ENCODE results near the gene SNTN.

Gene SNTN

GRCh38 chr3:63674586-63674985 is 22.1 kb downstream of the SNTN start:
- no peaks in the 10 kb centered on the region for H3K27me3 ChIP-seq
- no peak overlapping the region for H3K27ac ChIP-seq
- no peaks in the 10 kb centered on the region for H3K36me3 ChIP-seq
- H3K9me3 ChIP-seq: no peaks in the 10 kb centered on the region
- no peaks in the 10 kb centered on the region for H3K4me1 ChIP-seq (ENCODE audit: control insufficient read depth in 1 of 2, insufficient read depth in 1 of 2, low read depth in 1 of 2, low read length in 1 of 2)
- no peak overlapping the region for H3K4me3 ChIP-seq (ENCODE audit: low read depth in 1 of 2, low read length in 1 of 2)
- no peak for TF ChIP-seq CTCF (IDR thresholded peaks at IDR 0.05)

- no peaks in the 10 kb centered on the region for H3K9me3 ChIP-seq
- no peak overlapping the region for H3K4me3 ChIP-seq (ENCODE audit: low read depth in 1 of 2, low read length in 1 of 2)
- no peak for TF ChIP-seq CTCF (IDR thresholded peaks at IDR 0.05)
These were observed 26.7 kb downstream of the SNTN start for GRCh38 chr3:63679186-63679585.

GRCh38 chr3:63684081-63684480 is 31.6 kb downstream of the SNTN start:
- H3K4me1 ChIP-seq (ENCODE audit: control insufficient read depth in 1 of 2, insufficient read depth in 1 of 2, low read depth in 1 of 2, low read length in 1 of 2): no peaks in the 10 kb centered on the region
- no peaks in the 10 kb centered on the region for H3K36me3 ChIP-seq

More at GRCh38 chr3:63679186-63679585, 26.7 kb downstream of the SNTN start:
- no peaks in the 10 kb centered on the region for H3K27me3 ChIP-seq
- no peaks in the 10 kb centered on the region for H3K4me1 ChIP-seq (ENCODE audit: control insufficient read depth in 1 of 2, insufficient read depth in 1 of 2, low read depth in 1 of 2, low read length in 1 of 2)
- no peaks in the 10 kb centered on the region for H3K36me3 ChIP-seq
- H3K27ac ChIP-seq: no peak overlapping the region

GRCh38 chr3:63685340-63685739 is 32.9 kb downstream of the SNTN start:
- no peak for TF ChIP-seq CTCF (IDR thresholded peaks at IDR 0.05)
- Histone ChIP-seq H3K4me3 (ENCODE audit: low read depth in 1 of 2, low read length in 1 of 2) (no peak overlapping the region), H3K4me1 (ENCODE audit: control insufficient read depth in 1 of 2, insufficient read depth in 1 of 2, low read depth in 1 of 2, low read length in 1 of 2) (no peaks in the 10 kb centered on the region)

More at GRCh38 chr3:63684081-63684480, 31.6 kb downstream of the SNTN start:
- Histone ChIP-seq H3K27me3 (no peaks in the 10 kb centered on the region), H3K27ac (no peak overlapping the region), H3K9me3 (no peaks in the 10 kb centered on the region), H3K4me3 (ENCODE audit: low read depth in 1 of 2, low read length in 1 of 2) (no peak overlapping the region)
- no peak for TF ChIP-seq CTCF (IDR thresholded peaks at IDR 0.05)

GRCh38 chr3:63687278-63688225 is 35.1 kb downstream of the SNTN start:
- Histone ChIP-seq H3K9me3 (no peaks in the 10 kb centered on the region), H3K36me3 (no peaks in the 10 kb centered on the region), H3K4me1 (ENCODE audit: control insufficient read depth in 1 of 2, insufficient read depth in 1 of 2, low read depth in 1 of 2, low read length in 1 of 2) (no peaks in the 10 kb centered on the region), H3K27ac (no peak overlapping the region), H3K27me3 (no peaks in the 10 kb centered on the region), H3K4me3 (ENCODE audit: low read depth in 1 of 2, low read length in 1 of 2) (no peak overlapping the region)
- TF ChIP-seq CTCF (IDR thresholded peaks at IDR 0.05): no peak

More at GRCh38 chr3:63685340-63685739, 32.9 kb downstream of the SNTN start:
- Histone ChIP-seq H3K36me3 (no peaks in the 10 kb centered on the region), H3K27ac (no peak overlapping the region), H3K9me3 (no peaks in the 10 kb centered on the region), H3K27me3 (no peaks in the 10 kb centered on the region)
